ENCODE results near the gene ZNF592.

ZNF592 gene

GRCh38 chr15:84824260-84825007 lies 76.0 kb downstream of the ZNF592 start:
- H3K9me3 ChIP-seq = no peaks in the 10 kb centered on the region
- no peaks in the 10 kb centered on the region for H3K36me3 ChIP-seq
- no peak overlapping the region for H3K27ac ChIP-seq
- no peak overlapping the region for H3K4me3 ChIP-seq (ENCODE audit: low read depth in 1 of 2, low read length in 1 of 2)
- H3K27me3 ChIP-seq = no peaks in the 10 kb centered on the region
- TF ChIP-seq, protein P1, sequence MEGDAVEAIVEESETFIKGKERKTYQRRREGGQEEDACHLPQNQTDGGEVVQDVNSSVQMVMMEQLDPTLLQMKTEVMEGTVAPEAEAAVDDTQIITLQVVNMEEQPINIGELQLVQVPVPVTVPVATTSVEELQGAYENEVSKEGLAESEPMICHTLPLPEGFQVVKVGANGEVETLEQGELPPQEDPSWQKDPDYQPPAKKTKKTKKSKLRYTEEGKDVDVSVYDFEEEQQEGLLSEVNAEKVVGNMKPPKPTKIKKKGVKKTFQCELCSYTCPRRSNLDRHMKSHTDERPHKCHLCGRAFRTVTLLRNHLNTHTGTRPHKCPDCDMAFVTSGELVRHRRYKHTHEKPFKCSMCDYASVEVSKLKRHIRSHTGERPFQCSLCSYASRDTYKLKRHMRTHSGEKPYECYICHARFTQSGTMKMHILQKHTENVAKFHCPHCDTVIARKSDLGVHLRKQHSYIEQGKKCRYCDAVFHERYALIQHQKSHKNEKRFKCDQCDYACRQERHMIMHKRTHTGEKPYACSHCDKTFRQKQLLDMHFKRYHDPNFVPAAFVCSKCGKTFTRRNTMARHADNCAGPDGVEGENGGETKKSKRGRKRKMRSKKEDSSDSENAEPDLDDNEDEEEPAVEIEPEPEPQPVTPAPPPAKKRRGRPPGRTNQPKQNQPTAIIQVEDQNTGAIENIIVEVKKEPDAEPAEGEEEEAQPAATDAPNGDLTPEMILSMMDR (IDR thresholded peaks at IDR 0.05) = no peak
- peaks cover 17% of the 10 kb centered on the region in 2 experiments for H3K4me1 ChIP-seq (ENCODE audit: control insufficient read depth in 1 of 2, insufficient read depth in 1 of 2, low read depth in 1 of 2, low read length in 1 of 2)

DNA sequence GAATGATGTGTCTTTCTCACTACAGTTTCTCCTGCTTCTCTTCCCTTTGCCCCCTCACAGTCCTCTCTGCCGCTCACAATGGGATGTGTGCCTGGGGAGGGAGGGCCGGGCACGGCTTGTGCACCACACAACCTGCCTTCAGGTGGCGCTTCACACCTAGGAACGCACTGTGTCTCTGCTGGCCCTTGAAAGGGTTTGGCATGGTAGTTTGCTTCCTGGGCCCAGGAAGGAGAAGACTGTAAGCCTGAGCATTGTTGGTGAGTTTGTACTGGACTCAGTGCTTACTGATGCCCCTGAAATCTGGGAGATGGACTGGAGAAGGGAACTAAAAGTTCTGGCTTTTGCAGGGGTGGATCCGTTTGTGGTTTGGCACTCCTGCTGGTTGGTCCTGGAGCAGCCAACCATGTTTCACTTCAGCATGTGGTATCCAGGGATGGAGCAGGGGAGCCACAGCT lies 78.0 kb downstream of the ZNF592 start:
- peaks cover 20 to 27% of the 10 kb centered on the region in 2 experiments for H3K4me1 ChIP-seq (ENCODE audit: control insufficient read depth in 1 of 2, insufficient read depth in 1 of 2, low read depth in 1 of 2, low read length in 1 of 2)
- no peaks in the 10 kb centered on the region for H3K27me3 ChIP-seq
- no peak overlapping the region for H3K27ac ChIP-seq
- TF ChIP-seq, protein P1 (IDR thresholded peaks at IDR 0.05) = no peak
- H3K9me3 ChIP-seq = no peaks in the 10 kb centered on the region
- H3K36me3 ChIP-seq = no peaks in the 10 kb centered on the region
- H3K4me3 ChIP-seq (ENCODE audit: low read depth in 1 of 2, low read length in 1 of 2) = no peak overlapping the region

GRCh38 chr15:84827246-84827645 lies 78.9 kb downstream of the ZNF592 start:
- no peak overlapping the region for H3K27ac ChIP-seq
- TF ChIP-seq, protein P1 (IDR thresholded peaks at IDR 0.05) = no peak
- peaks cover 20 to 35% of the 10 kb centered on the region in 2 experiments for H3K4me1 ChIP-seq (ENCODE audit: control insufficient read depth in 1 of 2, insufficient read depth in 1 of 2, low read depth in 1 of 2, low read length in 1 of 2)
- H3K9me3 ChIP-seq = no peaks in the 10 kb centered on the region
- H3K36me3 ChIP-seq = no peaks in the 10 kb centered on the region
- H3K27me3 ChIP-seq = no peaks in the 10 kb centered on the region
- H3K4me3 ChIP-seq (ENCODE audit: low read depth in 1 of 2, low read length in 1 of 2) = no peak overlapping the region

DNA sequence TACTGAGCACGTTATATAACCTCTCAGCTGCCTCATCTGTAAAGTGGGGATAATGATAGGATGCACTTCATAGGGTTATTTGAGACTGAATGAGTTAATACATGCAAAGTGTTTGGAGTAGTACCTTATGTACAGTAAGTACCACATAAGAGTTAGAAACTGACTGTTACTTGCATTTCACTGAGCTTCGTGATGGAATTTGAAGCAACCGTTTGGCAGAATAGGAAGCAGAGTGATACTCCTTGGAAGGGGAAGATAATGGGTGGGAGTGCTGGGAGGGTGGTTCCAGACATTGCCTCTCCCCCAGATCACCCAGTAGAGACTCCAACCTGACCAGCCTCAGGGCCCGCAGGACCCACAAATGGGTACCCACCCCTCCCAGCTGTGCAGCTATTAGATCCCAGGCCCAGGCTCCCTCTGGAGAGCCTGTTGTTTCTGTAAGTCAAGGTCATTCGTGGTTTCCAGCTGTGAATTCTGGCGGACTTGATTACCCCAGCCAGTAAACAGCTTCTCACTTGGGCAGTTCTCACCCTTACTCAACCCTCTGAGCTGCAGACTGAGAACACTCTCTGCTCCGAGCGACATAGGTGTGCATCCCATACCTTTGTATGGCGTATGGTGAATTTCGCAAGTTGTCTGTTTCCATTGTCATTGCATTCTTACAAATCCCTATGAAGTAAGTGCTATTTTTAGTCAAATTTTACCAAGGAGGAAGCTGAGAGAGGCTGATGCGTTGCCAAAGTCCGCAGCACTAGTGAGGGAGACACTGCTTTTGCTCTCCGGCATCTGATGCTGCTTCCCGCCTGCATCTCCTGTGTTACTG lies 79.9 kb downstream of the ZNF592 start:
- Histone ChIP-seq H3K27me3 (no peaks in the 10 kb centered on the region), H3K36me3 (no peaks in the 10 kb centered on the region), H3K4me1 (ENCODE audit: control insufficient read depth in 1 of 2, insufficient read depth in 1 of 2, low read depth in 1 of 2, low read length in 1 of 2) (peaks cover 28 to 46% of the 10 kb centered on the region in 2 experiments), H3K27ac (peak overlapping the region; percentile 28), H3K9me3 (no peaks in the 10 kb centered on the region), H3K4me3 (ENCODE audit: low read depth in 1 of 2, low read length in 1 of 2) (peak overlapping the region in 1 of 2 experiments; percentile 5)
- TF ChIP-seq, protein P1 (IDR thresholded peaks at IDR 0.05) = no peak

- Histone ChIP-seq H3K27me3 (no peaks in the 10 kb centered on the region), H3K4me3 (ENCODE audit: low read depth in 1 of 2, low read length in 1 of 2) (no peak overlapping the region), H3K27ac (no peak overlapping the region), H3K4me1 (ENCODE audit: control insufficient read depth in 1 of 2, insufficient read depth in 1 of 2, low read depth in 1 of 2, low read length in 1 of 2) (peaks cover 39 to 57% of the 10 kb centered on the region in 2 experiments), H3K36me3 (no peaks in the 10 kb centered on the region), H3K9me3 (no peaks in the 10 kb centered on the region)
- TF ChIP-seq, protein P1 (IDR thresholded peaks at IDR 0.05) = no peak
Observed at GRCh38 chr15:84829428-84829827, 81.0 kb downstream of the ZNF592 start.
